Lower leg skin (tissue), 4 donors: ENCODE data around the gene ASXL2. TPM values are rescaled to one million over a fixed set of nuclear protein-coding genes. Genes with fewer than 3 reads are reported as not detected.
A peak's percentile ranks its signal among the peaks of the same experiment; 100 is the strongest.
"Not testable (repeated sequence)": the region's sequence is repeated elsewhere in the genome, so short reads cannot be mapped to it uniquely, and the experiment has no call there.

ENCODE experiments used
- DNase-seq, 2 donors: peaks; one replicate each; pipeline ENCODE4 v3.0.0-alpha.2; 2019; ENCODE audit warnings: low spot score in 2 of 2
- H3K4me3 ChIP-seq: fragments of 200-600 bp; sonication (generic); 2 replicates; pipeline ENCODE4 v1.5.1; 2017; ENCODE audit warnings: mild to moderate bottlenecking, low read depth; ENCODE audit not compliant: poor library complexity, severe bottlenecking
- CTCF ChIP-seq, 3 donors: fragments of 450-650 bp; IDR thresholded peaks; one replicate each; pipeline ENCODE4 v1.5.1; 2016; ENCODE audit warnings: antibody characterized with exemption in 3 of 3, mild to moderate bottlenecking in 3 of 3, moderate library complexity in 2 of 3
- POLR2A ChIP-seq, 2 donors: fragments of 450-650 bp; IDR thresholded peaks; one replicate each; pipeline ENCODE4 v1.6.1; 2016 to 2017; ENCODE audit warnings: antibody characterized with exemption in 2 of 2, mild to moderate bottlenecking in 1 of 2, moderate library complexity in 1 of 2
- WGBS, 2 donors: methylation state at CpG; one replicate each; pipeline ENCODE4 v1.1.5; 2018; 5-methylcytosine and 5-hydroxymethylcytosine counted together
- intact Hi-C: fragments of 100-400 bp; cut with DNase I; formaldehyde crosslinking; loops from one replicate; pipeline ENCODE4 v1.15.0; 2023; ENCODE audit warnings: low total_unique reads
- total RNA-seq, 4 donors: library from RNA; depleted of rRNA; stranded (reverse); fragments of >200 nt; gene quantifications; one replicate each; pipeline ENCODE4 v1.1.0, GENCODE V29; 2016

The ASXL2 gene
- total RNA-seq, 4 donors from 2014 or later, result 15.1 to 21.4 (median 20.0) TPM

- 37 to 48% methylated on average over 11 of the region's 11 CpGs for WGBS, 2 donors
- DNase-seq, result no peak
- TF ChIP-seq POLR2A (IDR thresholded peaks at IDR 0.05), result no peak
- TF ChIP-seq CTCF (IDR thresholded peaks at IDR 0.05), result peak in 1 of 3 donors; percentile 81
- intact Hi-C loops, result no loop called here
- no peak overlapping the region for H3K4me3 ChIP-seq
Measured at GRCh38 chr2:25851740-25852503, 26.4 kb downstream of the ASXL2 start.

GRCh38 chr2:25850400-25850799 is 27.9 kb downstream of the ASXL2 start:
- intact Hi-C loops, H3K4me3 ChIP-seq, DNase-seq: not testable (repeated sequence)
- whole genome bisulfite sequencing, 2 donors, result 61 to 69% methylated on average over 4 of the region's 4 CpGs

GRCh38 chr2:25849350-25849749 is 28.9 kb downstream of the ASXL2 start:
- intact Hi-C loops, DNase-seq: not testable (repeated sequence)
- 88 to 96% methylated on average over 7 of the region's 7 CpGs for WGBS, 2 donors

GRCh38 chr2:25845843-25846505 is 32.3 kb downstream of the ASXL2 start:
- intact Hi-C loops, result no loop called here
- H3K4me3 ChIP-seq, result no peak overlapping the region
- TF ChIP-seq CTCF (IDR thresholded peaks at IDR 0.05) (no peak), POLR2A (IDR thresholded peaks at IDR 0.05) (no peak)
- 90 to 94% methylated on average over 7 of the region's 7 CpGs for WGBS, 2 donors
- no peak for DNase-seq

More at GRCh38 chr2:25849350-25849749, 28.9 kb downstream of the ASXL2 start:
- H3K4me3 ChIP-seq, result not testable (repeated sequence)

GRCh38 chr2:25844089-25844488 is 34.2 kb downstream of the ASXL2 start:
- H3K4me3 ChIP-seq, result no peak overlapping the region
- DNase-seq, result no peak
- 67 to 95% methylated on average over 1 of the region's 1 CpG for WGBS, 2 donors
- TF ChIP-seq CTCF (IDR thresholded peaks at IDR 0.05), result no peak
- no peak for TF ChIP-seq POLR2A (IDR thresholded peaks at IDR 0.05)
- intact Hi-C loops, result no loop called here

GRCh38 chr2:25842155-25842554 is 36.1 kb downstream of the ASXL2 start:
- DNase-seq, result no peak
- 96 to 97% methylated on average over 1 of the region's 1 CpG for WGBS, 2 donors
- intact Hi-C loops, result no loop called here

More at GRCh38 chr2:25842155-25842554, 36.1 kb downstream of the ASXL2 start:
- TF ChIP-seq POLR2A (IDR thresholded peaks at IDR 0.05), result no peak
- TF ChIP-seq CTCF (IDR thresholded peaks at IDR 0.05), result no peak
- H3K4me3 ChIP-seq, result no peak overlapping the region
